OCI-LY7 (cell line): ENCODE data around the gene POLR1A. TPM values are rescaled to one million over a fixed set of nuclear protein-coding genes. Genes with fewer than 3 reads are reported as not detected.

ENCODE experiments used
- BruUV-seq: library from RNA; stranded (reverse); fragments of 400-500 nt; replicated peaks from 2 replicates; lab custom pipeline; 2021; lab: Mats Ljungman, UMichigan
- CTCF ChIA-PET: fragments of 300-600 bp; sonication (Branson Sonifier 250); formaldehyde crosslinking; loops from one replicate; lab custom pipeline; 2022; ENCODE audit warnings: antibody characterized with exemption; ENCODE audit not compliant: unreplicated experiment; lab: Charles Lee
- POLR2A ChIA-PET: fragments of 300-600 bp; sonication (Branson Sonifier 250); formaldehyde crosslinking; loops from one replicate; lab custom pipeline; 2022; ENCODE audit warnings: antibody characterized with exemption; lab: Charles Lee
- DNase-seq: peaks from one replicate; pipeline ENCODE4 v3.0.0-alpha.2; 2015; ENCODE audit warnings: low spot score
- H2AFZ ChIP-seq: fragments of 200-600 bp; sonication (generic), shearing (Covaris generic); 2 replicates; pipeline ENCODE4 v1.6.1; 2014; ENCODE audit warnings: mild to moderate bottlenecking, antibody characterized with exemption, low read length, moderate library complexity
- H3K27ac ChIP-seq: fragments of 200-600 bp; sonication (generic); 2 replicates; pipeline ENCODE4 v1.5.1; 2014; ENCODE audit warnings: mixed run types, low read depth, mild to moderate bottlenecking, moderate library complexity, low read length, inconsistent platforms; ENCODE audit not compliant: poor library complexity, severe bottlenecking
- H3K36me3 ChIP-seq: fragments of 200-600 bp; sonication (generic); 2 replicates; pipeline ENCODE4 v1.6.1; 2014; ENCODE audit warnings: mild to moderate bottlenecking, antibody characterized with exemption, low read length, moderate library complexity, mixed read lengths; ENCODE audit not compliant: insufficient read depth
- H3K4me1 ChIP-seq: fragments of 200-600 bp; sonication (generic); 2 replicates; pipeline ENCODE4 v1.5.1; 2014; ENCODE audit warnings: mild to moderate bottlenecking, low read length; ENCODE audit not compliant: insufficient read depth, poor library complexity, severe bottlenecking
- H3K4me2 ChIP-seq: fragments of 200-600 bp; sonication (generic); 2 replicates; pipeline ENCODE4 v1.6.1; 2014; ENCODE audit warnings: mild to moderate bottlenecking, low read length
- H3K4me3 ChIP-seq: fragments of 200-600 bp; sonication (generic); 2 replicates; pipeline ENCODE4 v1.5.1; 2014; ENCODE audit warnings: mild to moderate bottlenecking, low read depth, low read length; ENCODE audit not compliant: poor library complexity, severe bottlenecking
- H3K79me2 ChIP-seq: fragments of 200-600 bp; sonication (generic); 2 replicates; pipeline ENCODE4 v1.6.1; 2016; ENCODE audit warnings: low read depth, mild to moderate bottlenecking, low read length, moderate library complexity, mixed read lengths; ENCODE audit not compliant: insufficient read depth
- H3K9me2 ChIP-seq: fragments of 200-600 bp; sonication (generic); 2 replicates; pipeline ENCODE4 v1.6.1; 2016; ENCODE audit warnings: mild to moderate bottlenecking, low read length, mixed read lengths; ENCODE audit not compliant: insufficient read depth
- H3K9me3 ChIP-seq: fragments of 200-600 bp; sonication (generic); 2 replicates; pipeline ENCODE4 v1.6.1; 2014; ENCODE audit warnings: mild to moderate bottlenecking, mixed run types, low read length, mixed read lengths
- H4K20me1 ChIP-seq: fragments of 200-600 bp; sonication (generic); 2 replicates; pipeline ENCODE4 v1.6.1; 2014; ENCODE audit warnings: mild to moderate bottlenecking, antibody characterized with exemption, low read length, moderate library complexity, mixed read lengths; ENCODE audit not compliant: insufficient read depth
- CTCF ChIP-seq: fragments of 200-600 bp; sonication (generic); conservative IDR thresholded peaks from 2 replicates; pipeline ENCODE4 v1.5.1; 2014; ENCODE audit warnings: mild to moderate bottlenecking, antibody characterized with exemption, low read length, moderate library complexity, mixed read lengths
- EZH2phosphoT487 ChIP-seq: fragments of 200-600 bp; sonication (generic); IDR thresholded peaks from 2 replicates; pipeline ENCODE4 v1.6.1; 2018; ENCODE audit warnings: low read depth, borderline replicate concordance, mild to moderate bottlenecking, mixed run types, antibody characterized with exemption, low read length, moderate library complexity, mixed read lengths
- intact Hi-C: fragments of 100-400 bp; cut with micrococcal nuclease; formaldehyde crosslinking; loops from one replicate; pipeline ENCODE4 v1.10.0; 2022; ENCODE audit not compliant: unreplicated experiment
- total RNA-seq, 2 experiments: library from RNA; depleted of rRNA in 1 of 2; stranded (reverse); fragments of >200 nt in 1 of 2; shearing (Covaris generic) in 1 of 2; gene quantifications; 2 replicates each; pipeline ENCODE4 v1.2.3, GENCODE V29; 2014 to 2022

Gene POLR1A
- total RNA-seq, 2 experiments from 2014 or later: 17.5 to 53.3 TPM

- H2AFZ ChIP-seq: no peak overlapping the region
- H3K9me3 ChIP-seq: no peaks in the 10 kb centered on the region
- POLR2A ChIA-PET: no interaction called here
- TF ChIP-seq CTCF (no peak), EZH2phosphoT487 (no peak)
- H3K36me3 ChIP-seq: peaks cover 100% of the 10 kb centered on the region
- no peaks in the 10 kb centered on the region for H3K9me2 ChIP-seq
- DNase-seq: no peak
- no peaks in the 10 kb centered on the region for H4K20me1 ChIP-seq
- BruUV-seq: no TSS peak
- H3K4me1 ChIP-seq: no peaks in the 10 kb centered on the region
- H3K4me3 ChIP-seq: no peak overlapping the region
- no peak overlapping the region for H3K27ac ChIP-seq
- no peak overlapping the region for H3K4me2 ChIP-seq
- H3K79me2 ChIP-seq: no peaks in the 10 kb centered on the region
- intact Hi-C loops: no loop called here
- CTCF ChIA-PET: no interaction called here
Measured at GRCh38 chr2:86028766-86029381, 76.8 kb downstream of the POLR1A start.

DNA sequence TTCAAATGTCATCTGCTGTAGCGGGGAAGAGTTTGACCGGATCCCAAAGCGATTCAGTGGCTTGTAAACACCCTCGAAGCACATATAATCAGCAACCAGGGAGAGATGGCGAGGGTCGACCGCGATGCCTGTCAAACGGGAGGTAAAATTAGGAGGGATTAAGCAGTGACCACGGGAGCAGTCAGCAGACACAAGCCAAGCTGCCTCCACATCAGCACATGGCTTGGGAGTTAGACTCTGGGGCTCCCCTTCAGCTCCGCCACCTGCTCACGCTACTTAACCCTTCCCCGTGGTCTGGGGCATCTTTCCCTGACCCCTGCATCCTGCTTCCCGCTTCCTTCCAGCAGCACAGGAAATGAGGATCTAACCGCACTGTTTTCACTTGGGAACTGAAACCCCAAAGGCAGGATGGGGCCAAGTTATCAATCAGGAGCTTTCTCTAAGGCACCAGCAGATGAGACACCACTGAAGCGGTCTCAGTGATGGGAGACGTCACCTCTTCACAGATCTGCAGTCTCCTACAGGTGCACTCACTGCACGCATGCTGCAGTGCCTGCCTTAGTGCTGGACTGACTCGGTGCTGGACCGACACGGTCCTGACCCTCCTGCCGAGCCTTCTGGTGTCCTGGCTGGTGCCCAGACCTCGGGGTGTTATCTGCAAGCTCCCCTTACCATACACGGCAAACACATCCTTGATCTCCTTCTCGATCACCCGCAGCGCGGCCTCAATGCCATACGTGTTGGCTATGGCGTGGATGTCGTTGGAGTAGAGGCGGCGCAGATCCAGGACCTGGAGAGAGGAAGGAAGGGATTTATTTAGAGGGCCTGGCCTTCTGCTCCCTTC is 77.5 kb downstream of the POLR1A start:
- TF ChIP-seq CTCF: no peak
- no peak for TF ChIP-seq EZH2phosphoT487
- Histone ChIP-seq H3K9me3 (no peaks in the 10 kb centered on the region), H3K79me2 (no peaks in the 10 kb centered on the region), H3K4me2 (no peak overlapping the region), H3K9me2 (no peaks in the 10 kb centered on the region), H3K27ac (no peak overlapping the region), H4K20me1 (no peaks in the 10 kb centered on the region), H3K4me3 (no peak overlapping the region), H3K36me3 (peaks cover 95% of the 10 kb centered on the region), H3K4me1 (no peaks in the 10 kb centered on the region), H2AFZ (no peak overlapping the region)
- ChIA-PET CTCF (no interaction called here), POLR2A (no interaction called here)
- intact Hi-C loops: no loop called here
- DNase-seq: no peak
- no TSS peak for BruUV-seq
